Kidney (tissue), 14 donors: ENCODE data around the gene LCE6A. TPM values are rescaled to one million over a fixed set of nuclear protein-coding genes. Genes with fewer than 3 reads are reported as not detected.

Source experiments
- DNase-seq, 5 donors: peaks; one replicate each; pipeline ENCODE4 v3.0.0-alpha.2; 2013 to 2020
- FAIRE-seq: peaks from 2 replicates; lab custom pipeline; 2012; peaks lifted over from hg19 to GRCh38; lab: Jason Lieb, UNC
- H3K27ac ChIP-seq, 2 donors: one replicate each; pipeline ENCODE4 v1.7.0; 2013; ENCODE audit warnings: low read depth in 2 of 2, low read length in 2 of 2, inconsistent platforms in 1 of 2
- H3K27me3 ChIP-seq: one replicate; pipeline ENCODE4 v1.7.1; 2013; ENCODE audit warnings: low read length, inconsistent platforms; ENCODE audit not compliant: control insufficient read depth, insufficient read depth
- H3K36me3 ChIP-seq, 3 donors: one replicate each; pipeline versions ENCODE4 v1.7.0 to v1.7.1; 2013; ENCODE audit warnings: low read length in 3 of 3, control low read depth in 1 of 3, inconsistent platforms in 1 of 3; ENCODE audit not compliant: insufficient read depth in 3 of 3, control insufficient read depth in 2 of 3
- H3K4me1 ChIP-seq, 3 donors: one replicate each; pipeline versions ENCODE4 v1.7.0 to v1.7.1; 2013; ENCODE audit warnings: low read length in 3 of 3, inconsistent platforms in 1 of 3, low read depth in 1 of 3; ENCODE audit not compliant: control insufficient read depth in 2 of 3, insufficient read depth in 2 of 3
- H3K4me3 ChIP-seq, 3 donors: one replicate each; pipeline versions ENCODE4 v1.7.0 to v1.8.1; 2013; ENCODE audit warnings: low read length in 3 of 3, control low read depth in 1 of 3, inconsistent platforms in 1 of 3
- H3K9ac ChIP-seq, 3 donors: one replicate each; pipeline versions ENCODE4 v1.7.0 to v1.7.1; 2013; ENCODE audit warnings: low read length in 3 of 3, control low read depth in 1 of 3, inconsistent platforms in 1 of 3
- H3K9me3 ChIP-seq, 3 donors: one replicate each; pipeline versions ENCODE4 v1.7.0 to v1.7.1; 2013; ENCODE audit warnings: low read length in 3 of 3, control low read depth in 1 of 3, inconsistent platforms in 1 of 3; ENCODE audit not compliant: control insufficient read depth in 2 of 3, insufficient read depth in 1 of 3
- CTCF ChIP-seq: IDR thresholded peaks from 3 replicates; pipeline ENCODE4 v1.5.1; 2012; ENCODE audit warnings: mild to moderate bottlenecking, moderate library complexity, borderline replicate concordance; ENCODE audit not compliant: insufficient read depth; ENCODE audit errors: extremely low read depth
- intact Hi-C: fragments of 100-400 bp; cut with DNase I; formaldehyde crosslinking; loops from one replicate; pipeline ENCODE4 v1.11.1; 2022
- polyA plus RNA-seq: library from polyadenylated mRNA; stranded (reverse); fragments of 350-450 nt; fragmentation: Illumina TruSeq; extraction: RNeasy Lipid Tissue Mini Kit (QIAGEN cat#74804); gene quantifications from one replicate; pipeline ENCODE4 v1.2.3, GENCODE V29; 2014; ENCODE audit warnings: low read depth, low replicate concordance; ENCODE audit not compliant: insufficient read depth
- total RNA-seq: library from RNA; stranded (reverse); fragmentation: NEBNext Ultra II Directional; extraction: Animal tissue kit (Norgen Biotek cat#: 25700); gene quantifications from one replicate; pipeline ENCODE4 v1.2.1, GENCODE V29; 2021
- donor health status: control.
- donor health status: control.
- donor health status: control.
- donor health status: control.
- donor health status: control.
- donor health status: DM: yes; HTN: yes; CAD: no.
- donor health status: Normal renal cell carcinoma (clear cell type).

LCE6A gene
- total and polyA plus RNA-seq, 2 donors from 2014 or later: not detected

- intact Hi-C loops: no loop called here
- no peak for DNase-seq
- H3K36me3 ChIP-seq: no peaks in the 10 kb centered on the region
- no peak for FAIRE-seq
- no peak overlapping the region for H3K27ac ChIP-seq
- H3K4me3 ChIP-seq: no peak overlapping the region
- no peak overlapping the region for H3K9ac ChIP-seq
- H3K27me3 ChIP-seq: no peaks in the 10 kb centered on the region
- peaks cover 0 to 5% (median 0%) of the 10 kb centered on the region in 3 donors for H3K4me1 ChIP-seq
- no peak for TF ChIP-seq CTCF
- H3K9me3 ChIP-seq: no peaks in the 10 kb centered on the region
Observed at GRCh38 chr1:152801333-152801732, 41.3 kb upstream of the LCE6A start.

- intact Hi-C loops: no loop called here
- Histone ChIP-seq H3K9me3 (no peaks in the 10 kb centered on the region), H3K27ac (no peak within 1 kb of the TSS), H3K4me3 (no peak within 1 kb of the TSS), H3K27me3 (no peaks in the 10 kb centered on the region), H3K4me1 (peaks cover 0 to 1% (median 0%) of the 10 kb centered on the region in 3 donors), H3K9ac (no peak within 1 kb of the TSS), H3K36me3 (no peaks in the 10 kb centered on the region)
- FAIRE-seq (no peak), DNase-seq (no peak)
- no peak for TF ChIP-seq CTCF
Observed at GRCh38 chr1:152806576-152806975, 36.1 kb upstream of the LCE6A start, which contains the start of gene LCE1C. Gene LCE1C, minus strand, starts transcription at chr1:152806651. Its CDS starts 1,173 bp downstream, at chr1:152805478.

GRCh38 chr1:152811050-152811449 is 31.6 kb upstream of the LCE6A start:
- TF ChIP-seq CTCF: no peak
- no peak for FAIRE-seq
- H3K27ac ChIP-seq: no peak overlapping the region
- no peak for DNase-seq
- intact Hi-C loops: no loop called here
- H3K27me3 ChIP-seq: no peaks in the 10 kb centered on the region
- no peaks in the 10 kb centered on the region for H3K9me3 ChIP-seq
- H3K9ac ChIP-seq: no peak overlapping the region
- H3K4me1 ChIP-seq: no peaks in the 10 kb centered on the region
- no peak overlapping the region for H3K4me3 ChIP-seq
- no peaks in the 10 kb centered on the region for H3K36me3 ChIP-seq

- intact Hi-C loops: no loop called here
- FAIRE-seq (no peak), DNase-seq (no peak)
Observed at GRCh38 chr1:152811671-152812070, 31.0 kb upstream of the LCE6A start, which contains the start of gene LCE1B. Gene LCE1B, plus strand, starts transcription at chr1:152811971. Its CDS starts 476 bp downstream, at chr1:152812447.

More at GRCh38 chr1:152811671-152812070, 31.0 kb upstream of the LCE6A start, which contains the start of gene LCE1B:
- no peaks in the 10 kb centered on the region for H3K4me1 ChIP-seq
- H3K27me3 ChIP-seq: no peaks in the 10 kb centered on the region
- no peak for TF ChIP-seq CTCF
- no peaks in the 10 kb centered on the region for H3K9me3 ChIP-seq
- H3K36me3 ChIP-seq: no peaks in the 10 kb centered on the region
- no peak within 1 kb of the TSS for H3K9ac ChIP-seq
- no peak within 1 kb of the TSS for H3K4me3 ChIP-seq
- no peak within 1 kb of the TSS for H3K27ac ChIP-seq
